IMR-90 (cell line): Measurements from ENCODE around the gene AHSG. TPM values are rescaled to one million over a fixed set of nuclear protein-coding genes. Genes with fewer than 3 reads are reported as not detected.

ENCODE experiments used
- ATAC-seq: fragments of 200-7000 bp; cut with Tn5 transposase; 2 replicates; pipeline ENCODE4 v1.9.1; 2020; ENCODE audit warnings: low read depth, mild to moderate bottlenecking, moderate library complexity
- BruUV-seq: library from RNA; stranded (reverse); fragments of 400-500 nt; replicated peaks from 2 replicates; lab custom pipeline; 2021; lab: Mats Ljungman, UMichigan
- CTCF ChIA-PET: fragments of 300-600 bp; formaldehyde crosslinking; extraction: SDS; loops from one replicate; lab custom pipeline; 2021; ENCODE audit warnings: antibody characterized with exemption; lab: Yijun Ruan, JAX
- POLR2A ChIA-PET: fragments of 300-600 bp; sonication (Branson Sonifier 250); formaldehyde crosslinking; loops from one replicate; lab custom pipeline; 2022; ENCODE audit warnings: antibody characterized with exemption; ENCODE audit not compliant: unreplicated experiment; lab: Charles Lee
- DNase-seq: peaks from one replicate; pipeline ENCODE4 v3.0.0; 2013
- H2AFZ ChIP-seq: replicated peaks from 2 replicates; pipeline ENCODE3; 2013; ENCODE audit warnings: low read length, mild to moderate bottlenecking; ENCODE audit not compliant: poor library complexity
- H2AK5ac ChIP-seq: 2 replicates; pipeline ENCODE4 v1.6.1; 2013; ENCODE audit warnings: low read depth, low read length, inconsistent platforms
- H2AK9ac ChIP-seq: replicated peaks from 2 replicates; pipeline ENCODE3; 2013; ENCODE audit warnings: mild to moderate bottlenecking, low read depth, low read length, moderate library complexity; ENCODE audit not compliant: poor library complexity
- H2BK120ac ChIP-seq: 2 replicates; pipeline ENCODE4 v1.6.1; 2013; ENCODE audit warnings: low read depth, low read length, inconsistent platforms
- H2BK15ac ChIP-seq: 3 replicates; pipeline ENCODE4 v1.6.1; 2013; ENCODE audit warnings: low read depth, low read length, inconsistent platforms
- H2BK20ac ChIP-seq: 2 replicates; pipeline ENCODE4 v1.6.1; 2013; ENCODE audit warnings: low read depth, mild to moderate bottlenecking, inconsistent platforms, low read length, moderate library complexity
- H2BK5ac ChIP-seq: 2 replicates; pipeline ENCODE4 v1.6.1; 2013; ENCODE audit warnings: mild to moderate bottlenecking, low read depth, low read length, inconsistent platforms; ENCODE audit not compliant: poor library complexity, severe bottlenecking
- H3K14ac ChIP-seq: replicated peaks from 2 replicates; pipeline ENCODE4 v1.6.1; 2013; ENCODE audit warnings: low read depth, low read length, inconsistent platforms
- H3K18ac ChIP-seq: 2 replicates; pipeline ENCODE4 v1.6.1; 2013; ENCODE audit warnings: low read depth, low read length, control low read depth
- H3K23ac ChIP-seq: 2 replicates; pipeline ENCODE4 v1.6.1; 2013; ENCODE audit warnings: low read depth, low read length, inconsistent platforms
- H3K27ac ChIP-seq: 2 replicates; pipeline ENCODE4 v1.5.1; 2013; ENCODE audit warnings: mild to moderate bottlenecking, control low read depth, low read length; ENCODE audit not compliant: insufficient read depth
- H3K27me3 ChIP-seq: 2 replicates; pipeline ENCODE4 v1.6.1; 2013; ENCODE audit warnings: low read length; ENCODE audit not compliant: control insufficient read depth, insufficient read depth
- H3K36me3 ChIP-seq: 2 replicates; pipeline ENCODE4 v1.6.1; 2013; ENCODE audit warnings: low read length, mixed read lengths; ENCODE audit not compliant: control insufficient read depth, insufficient read depth
- H3K4ac ChIP-seq: 2 replicates; pipeline ENCODE4 v1.6.1; 2013; ENCODE audit warnings: low read depth, low read length, inconsistent platforms
- H3K4me1 ChIP-seq: 2 replicates; pipeline ENCODE4 v1.6.1; 2013; ENCODE audit warnings: low read length, mixed read lengths; ENCODE audit not compliant: control insufficient read depth, insufficient read depth
- H3K4me2 ChIP-seq: 2 replicates; pipeline ENCODE4 v1.6.1; 2013; ENCODE audit warnings: low read depth, mild to moderate bottlenecking, control low read depth, low read length, moderate library complexity
- H3K4me3 ChIP-seq: 2 replicates; pipeline ENCODE4 v1.5.1; 2013; ENCODE audit warnings: low read depth, mild to moderate bottlenecking, control low read depth, low read length, moderate library complexity; ENCODE audit not compliant: insufficient read depth
- H3K56ac ChIP-seq: 2 replicates; pipeline ENCODE4 v1.6.1; 2013; ENCODE audit warnings: low read length, inconsistent platforms; ENCODE audit not compliant: insufficient read depth; ENCODE audit errors: extremely low read depth
- H3K79me1 ChIP-seq, 2 experiments: 2 replicates each; pipeline ENCODE4 v1.6.1; 2013; ENCODE audit warnings: low read length in 2 of 2, inconsistent platforms in 1 of 2, low read depth in 1 of 2
- H3K9ac ChIP-seq: 2 replicates; pipeline ENCODE4 v1.6.1; 2013; ENCODE audit warnings: low read depth, low read length, control low read depth
- H3K9me1 ChIP-seq: 2 replicates; pipeline ENCODE4 v1.6.1; 2013; ENCODE audit warnings: low read length, inconsistent platforms; ENCODE audit not compliant: insufficient read depth
- H3K9me3 ChIP-seq: 2 replicates; pipeline ENCODE4 v1.6.1; 2013; ENCODE audit warnings: low read length; ENCODE audit not compliant: control insufficient read depth, insufficient read depth
- H4K20me1 ChIP-seq: 2 replicates; pipeline ENCODE4 v1.6.1; 2013; ENCODE audit warnings: low read length, inconsistent platforms; ENCODE audit not compliant: insufficient read depth
- H4K5ac ChIP-seq: 2 replicates; pipeline ENCODE4 v1.6.1; 2013; ENCODE audit warnings: mild to moderate bottlenecking, low read depth, low read length, control low read depth
- H4K8ac ChIP-seq, 2 experiments: 2 replicates each; pipeline ENCODE4 v1.6.1; 2013; ENCODE audit warnings: low read depth in 2 of 2, low read length in 2 of 2, control low read depth in 1 of 2, inconsistent platforms in 1 of 2
- H4K91ac ChIP-seq: 2 replicates; pipeline ENCODE4 v1.6.1; 2013; ENCODE audit warnings: low read depth, low read length, inconsistent platforms; ENCODE audit not compliant: insufficient read depth
- BHLHE40 ChIP-seq: fragments of 150-350 bp; IDR thresholded peaks from 2 replicates; pipeline ENCODE4 v1.6.1; 2016; ENCODE audit warnings: mild to moderate bottlenecking, low read depth, low read length
- FOS ChIP-seq: fragments of 150-350 bp; IDR thresholded peaks from 2 replicates; pipeline ENCODE4 v1.6.1; 2016; ENCODE audit warnings: low read depth, low read length
- POLR2A ChIP-seq: IDR thresholded peaks from 2 replicates; pipeline ENCODE4 v1.6.1; 2012; ENCODE audit warnings: mild to moderate bottlenecking, low read depth, low read length
- RAD21 ChIP-seq: IDR thresholded peaks from 2 replicates; pipeline ENCODE4 v1.6.1; 2012; ENCODE audit warnings: low read length, improper control_type of control experiment
- RCOR1 ChIP-seq: IDR thresholded peaks from 2 replicates; pipeline ENCODE4 v1.6.1; 2012; ENCODE audit warnings: mild to moderate bottlenecking, low read length, improper control_type of control experiment; ENCODE audit not compliant: insufficient replicate concordance
- WGBS, 2 experiments: methylation state at CpG; one replicate each; pipeline versions ENCODE4 v1.1.5 to v1.1.7; 2013; ENCODE audit warnings: missing lambda C conversion rate in 2 of 2; ENCODE audit not compliant: insufficient read length in 1 of 2; ENCODE audit errors: extremely low coverage in 2 of 2; 5-methylcytosine and 5-hydroxymethylcytosine counted together
- dilution Hi-C: fragments of 300-500 bp; cut with HindIII; formaldehyde crosslinking; loops from one replicate; pipeline ENCODE4 v1.14.3; 2018; ENCODE audit warnings: low sequenced_read_pairs; ENCODE audit not compliant: unreplicated experiment
- in situ Hi-C: fragments of 300-500 bp; cut with MboI; formaldehyde crosslinking; loops from 3 replicates; pipeline ENCODE4 v1.14.3; 2019; ENCODE audit warnings: low sequenced_read_pairs, inconsistent platforms, mixed read lengths
- intact Hi-C: fragments of 100-400 bp; cut with micrococcal nuclease; formaldehyde crosslinking; loops from 2 replicates; pipeline ENCODE4 v1.10.0; 2022
- polyA plus RNA-seq, 3 experiments: library from polyadenylated mRNA; depleted of rRNA; stranded (reverse); fragments of >200 nt; gene quantifications; 2 replicates each; pipeline ENCODE4 v1.2.3, GENCODE V29; 2012; ENCODE audit warnings: low replicate concordance in 1 of 3
- total RNA-seq: library from RNA; depleted of rRNA; stranded (reverse); fragments of >200 nt; gene quantifications from 2 replicates; pipeline ENCODE4 v1.2.3, GENCODE V29; 2012
- TF ChIP-seq, protein P1 (sequence below): fragments of 150-350 bp; IDR thresholded peaks from 2 replicates; pipeline ENCODE4 v1.6.1; 2016; ENCODE audit warnings: low read depth, mild to moderate bottlenecking, low read length, moderate library complexity, borderline replicate concordance

AHSG gene
- total and polyA plus RNA-seq, 2 of the 4 experiments (the other 2 are of a cell fraction): not detected

DNA sequence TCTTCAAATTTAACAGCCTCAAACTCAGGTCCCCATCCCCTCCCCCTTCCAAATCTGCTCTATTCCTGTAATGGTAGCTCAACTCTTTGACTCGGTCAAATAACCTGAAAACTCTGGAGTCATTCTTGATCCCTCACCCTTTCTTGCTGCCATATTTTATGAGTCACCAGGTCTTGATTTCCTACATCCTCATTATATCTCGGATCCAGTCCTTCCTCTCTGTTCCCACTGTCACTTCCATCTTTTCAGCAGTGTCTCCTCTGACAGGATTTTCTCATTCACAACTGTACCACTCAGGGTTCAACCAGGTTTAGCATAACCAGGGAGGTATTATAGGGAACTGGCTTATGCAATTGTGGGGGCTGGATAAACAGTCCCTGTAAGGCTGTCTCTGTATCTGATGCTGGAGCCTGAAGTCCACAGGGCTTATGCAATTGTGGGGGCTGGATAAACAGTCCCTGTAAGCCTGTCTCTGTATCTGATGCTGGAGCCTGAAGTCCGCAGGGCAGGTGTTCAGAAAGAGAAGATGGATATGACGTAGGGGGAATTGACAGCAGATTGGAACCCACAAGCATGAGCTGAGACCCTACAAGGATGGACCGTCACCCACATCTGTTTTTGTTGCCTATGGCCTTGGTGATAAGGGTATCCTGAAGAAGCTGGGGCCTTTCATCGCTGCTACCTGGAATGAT, 18.2 kb downstream of the AHSG start:
- Histone ChIP-seq H3K27ac (no peak overlapping the region), H3K79me1 (no peaks in the 10 kb centered on the region), H3K4ac (no peak overlapping the region), H3K23ac (no peak overlapping the region), H3K18ac (no peak overlapping the region), H4K5ac (no peak overlapping the region), H4K91ac (no peak overlapping the region), H3K27me3 (peaks cover 5% of the 10 kb centered on the region), H2BK120ac (no peak overlapping the region), H3K14ac (no peak overlapping the region), H3K4me1 (no peaks in the 10 kb centered on the region), H3K36me3 (no peaks in the 10 kb centered on the region), H2AK9ac (no peak overlapping the region), H3K9me3 (no peaks in the 10 kb centered on the region), H4K20me1 (no peaks in the 10 kb centered on the region), H2AFZ (no peak overlapping the region), H3K9ac (no peak overlapping the region), H2BK20ac (no peak overlapping the region), H3K4me3 (no peak overlapping the region), H3K56ac (no peak overlapping the region), H2AK5ac (no peak overlapping the region), H3K4me2 (no peak overlapping the region), H4K8ac (no peak overlapping the region), H2BK15ac (no peak overlapping the region), H2BK5ac (no peak overlapping the region), H3K9me1 (no peaks in the 10 kb centered on the region)
- WGBS, 2 experiments: 50% methylated on average over 1 of the region's 6 CpGs; no CpG with 5 or more reads in 1 of the 2 experiments
- ChIA-PET POLR2A (no interaction called here), CTCF (interaction anchor here (1.1 kb wide), 1 partner anchor 14 kb away, joined by 7 read pairs; no protein-coding TSS in a partner anchor)
- dilution Hi-C loops (no loop called here), in situ Hi-C loops (no loop called here), intact Hi-C loops (no loop called here)
- DNase-seq (no peak), ATAC-seq (no peak)
- TF ChIP-seq BHLHE40 (no peak), FOS (no peak), RAD21 (no peak), RCOR1 (no peak), POLR2A (no peak)
- TF ChIP-seq, protein P1, sequence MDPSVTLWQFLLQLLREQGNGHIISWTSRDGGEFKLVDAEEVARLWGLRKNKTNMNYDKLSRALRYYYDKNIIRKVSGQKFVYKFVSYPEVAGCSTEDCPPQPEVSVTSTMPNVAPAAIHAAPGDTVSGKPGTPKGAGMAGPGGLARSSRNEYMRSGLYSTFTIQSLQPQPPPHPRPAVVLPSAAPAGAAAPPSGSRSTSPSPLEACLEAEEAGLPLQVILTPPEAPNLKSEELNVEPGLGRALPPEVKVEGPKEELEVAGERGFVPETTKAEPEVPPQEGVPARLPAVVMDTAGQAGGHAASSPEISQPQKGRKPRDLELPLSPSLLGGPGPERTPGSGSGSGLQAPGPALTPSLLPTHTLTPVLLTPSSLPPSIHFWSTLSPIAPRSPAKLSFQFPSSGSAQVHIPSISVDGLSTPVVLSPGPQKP: no peak
- BruUV-seq: no TSS peak
